OCI-LY3 (cell line): ENCODE results near the gene CREBL2.

Source experiments
- H2AFZ ChIP-seq: fragments of 200-600, 300-600 bp; shearing (Covaris generic); 2 replicates; pipeline ENCODE4 v1.6.0; 2014; ENCODE audit warnings: antibody characterized with exemption, low read depth, low read length
- H3K27ac ChIP-seq: fragments of 200-600, 300-600 bp; sonication (generic); 2 replicates; pipeline ENCODE4 v1.5.1; 2014; ENCODE audit warnings: mild to moderate bottlenecking, low read length, moderate library complexity, mixed read lengths
- H3K27me3 ChIP-seq: fragments of 200-600, 300-600 bp; sonication (generic); 2 replicates; pipeline ENCODE4 v1.6.1; 2014; ENCODE audit warnings: low read depth, low read length, mixed read lengths
- H3K36me3 ChIP-seq: fragments of 200-600, 300-600 bp; sonication (generic); replicated peaks from 2 replicates; pipeline ENCODE3; 2014; ENCODE audit warnings: low read depth, low read length, mixed read lengths
- H3K4me1 ChIP-seq: fragments of 300-600, 200-600 bp; sonication (generic); 2 replicates; pipeline ENCODE4 v1.6.1; 2014; ENCODE audit warnings: low read length, mixed read lengths
- H3K4me2 ChIP-seq: fragments of 200-600, 300-600 bp; sonication (generic); 2 replicates; pipeline ENCODE4 v1.6.1; 2014; ENCODE audit warnings: low read length, mixed read lengths
- H3K4me3 ChIP-seq: fragments of 300-600, 200-600 bp; sonication (generic); 2 replicates; pipeline ENCODE4 v1.5.1; 2014; ENCODE audit warnings: antibody characterized with exemption, mild to moderate bottlenecking, low read length, moderate library complexity
- H3K79me2 ChIP-seq: fragments of 300-600, 200-600 bp; shearing (Covaris generic); 2 replicates; pipeline ENCODE4 v1.6.1; 2014; ENCODE audit warnings: mild to moderate bottlenecking, low read length, mixed read lengths
- H3K9ac ChIP-seq: fragments of 300-600, 200-600 bp; shearing (Covaris generic); 2 replicates; pipeline ENCODE4 v1.6.0; 2014; ENCODE audit warnings: mild to moderate bottlenecking, low read length, moderate library complexity
- H3K9me3 ChIP-seq: fragments of 200-600, 300-600 bp; shearing (Covaris generic); 2 replicates; pipeline ENCODE4 v1.6.1; 2014; ENCODE audit warnings: low read length, mixed read lengths; ENCODE audit not compliant: insufficient read depth
- H4K20me1 ChIP-seq: fragments of 200-600, 300-600 bp; sonication (generic); 2 replicates; pipeline ENCODE4 v1.6.1; 2016; ENCODE audit warnings: low read length, mixed read lengths; ENCODE audit not compliant: insufficient read depth
- EZH2phosphoT487 ChIP-seq: fragments of 200-600 bp; shearing (Covaris generic); IDR thresholded peaks from 2 replicates; pipeline ENCODE4 v1.6.1; 2018; ENCODE audit warnings: antibody characterized with exemption, mixed run types, low read depth
- TF ChIP-seq, protein P1 (sequence below): fragments of 200-600, 300-600 bp; sonication (generic); IDR thresholded peaks from 2 replicates; pipeline ENCODE4 v1.5.1; 2014; ENCODE audit warnings: antibody characterized with exemption, low read length, low read depth

The CREBL2 gene

DNA sequence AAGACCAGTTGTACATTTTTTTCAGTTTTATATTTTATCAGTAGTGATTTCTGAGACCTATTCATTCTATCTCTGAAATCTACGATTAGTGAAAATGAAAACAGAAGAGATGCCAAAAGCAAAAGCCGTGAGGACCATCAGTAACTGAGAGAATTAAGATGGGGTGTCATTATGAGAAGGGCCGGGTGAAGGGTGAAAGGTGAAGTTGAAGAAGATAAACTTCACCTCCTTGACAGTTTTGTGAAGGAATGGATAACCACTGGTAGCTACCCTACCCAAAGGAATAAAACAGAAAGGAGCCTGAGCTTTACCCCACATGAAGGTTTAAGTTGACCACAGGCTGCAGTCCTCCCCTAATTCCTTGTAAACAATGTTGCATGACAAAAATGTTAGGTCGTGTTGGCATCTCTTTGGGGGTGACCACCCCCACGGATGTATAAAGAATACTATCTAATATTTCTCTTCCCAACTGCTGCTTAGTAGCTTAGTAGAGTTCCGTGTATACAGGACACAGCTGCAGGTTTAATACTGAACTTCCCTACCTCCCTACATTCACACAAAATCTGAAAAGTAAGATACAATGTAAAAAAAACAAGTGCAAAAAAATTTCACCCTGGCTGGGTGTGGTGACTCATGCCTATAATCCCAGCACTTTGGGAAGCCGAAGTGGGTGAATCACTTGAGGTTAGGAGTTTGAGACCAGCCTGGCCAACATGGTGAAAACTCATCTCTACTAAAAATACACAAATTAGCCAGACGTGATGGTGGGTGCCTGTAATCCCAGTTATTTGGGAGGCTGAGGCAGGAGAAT, 60.4 kb downstream of the CREBL2 start:
- Histone ChIP-seq H3K4me2 (no peak overlapping the region), H3K9ac (no peak overlapping the region), H3K27me3 (no peaks in the 10 kb centered on the region), H2AFZ (no peak overlapping the region), H3K36me3 (no peaks in the 10 kb centered on the region), H4K20me1 (no peaks in the 10 kb centered on the region), H3K4me1 (no peaks in the 10 kb centered on the region), H3K27ac (no peak overlapping the region), H3K79me2 (no peaks in the 10 kb centered on the region), H3K9me3 (no peaks in the 10 kb centered on the region), H3K4me3 (no peak overlapping the region)
- TF ChIP-seq, protein P1, sequence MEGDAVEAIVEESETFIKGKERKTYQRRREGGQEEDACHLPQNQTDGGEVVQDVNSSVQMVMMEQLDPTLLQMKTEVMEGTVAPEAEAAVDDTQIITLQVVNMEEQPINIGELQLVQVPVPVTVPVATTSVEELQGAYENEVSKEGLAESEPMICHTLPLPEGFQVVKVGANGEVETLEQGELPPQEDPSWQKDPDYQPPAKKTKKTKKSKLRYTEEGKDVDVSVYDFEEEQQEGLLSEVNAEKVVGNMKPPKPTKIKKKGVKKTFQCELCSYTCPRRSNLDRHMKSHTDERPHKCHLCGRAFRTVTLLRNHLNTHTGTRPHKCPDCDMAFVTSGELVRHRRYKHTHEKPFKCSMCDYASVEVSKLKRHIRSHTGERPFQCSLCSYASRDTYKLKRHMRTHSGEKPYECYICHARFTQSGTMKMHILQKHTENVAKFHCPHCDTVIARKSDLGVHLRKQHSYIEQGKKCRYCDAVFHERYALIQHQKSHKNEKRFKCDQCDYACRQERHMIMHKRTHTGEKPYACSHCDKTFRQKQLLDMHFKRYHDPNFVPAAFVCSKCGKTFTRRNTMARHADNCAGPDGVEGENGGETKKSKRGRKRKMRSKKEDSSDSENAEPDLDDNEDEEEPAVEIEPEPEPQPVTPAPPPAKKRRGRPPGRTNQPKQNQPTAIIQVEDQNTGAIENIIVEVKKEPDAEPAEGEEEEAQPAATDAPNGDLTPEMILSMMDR = no peak
- no peak for TF ChIP-seq EZH2phosphoT487

DNA sequence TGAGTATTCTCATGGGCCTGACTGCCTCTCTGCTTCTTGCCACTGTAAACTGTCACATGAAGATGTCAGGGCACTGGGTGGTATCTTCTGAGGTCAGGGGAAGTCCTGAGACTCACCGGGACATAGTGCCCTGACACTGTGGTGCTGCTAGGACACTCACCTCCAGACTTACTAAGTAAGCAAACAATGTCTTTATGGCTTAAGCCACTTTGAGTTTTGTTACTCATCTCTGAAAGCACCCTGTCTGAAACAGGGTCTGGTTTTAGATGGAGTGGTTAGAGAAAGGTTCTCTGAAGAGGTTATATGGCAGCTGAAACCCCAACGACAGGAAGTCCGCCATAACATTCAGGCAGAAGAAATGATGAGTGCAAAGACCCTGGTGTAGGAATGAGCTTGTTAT, 61.6 kb downstream of the CREBL2 start:
- Histone ChIP-seq H2AFZ (no peak overlapping the region), H4K20me1 (no peaks in the 10 kb centered on the region), H3K4me2 (no peak overlapping the region), H3K9me3 (no peaks in the 10 kb centered on the region), H3K79me2 (no peaks in the 10 kb centered on the region), H3K4me1 (no peaks in the 10 kb centered on the region), H3K36me3 (no peaks in the 10 kb centered on the region), H3K27me3 (no peaks in the 10 kb centered on the region), H3K4me3 (no peak overlapping the region), H3K27ac (no peak overlapping the region), H3K9ac (no peak overlapping the region)
- TF ChIP-seq EZH2phosphoT487 = no peak
- TF ChIP-seq, protein P1 = no peak

DNA sequence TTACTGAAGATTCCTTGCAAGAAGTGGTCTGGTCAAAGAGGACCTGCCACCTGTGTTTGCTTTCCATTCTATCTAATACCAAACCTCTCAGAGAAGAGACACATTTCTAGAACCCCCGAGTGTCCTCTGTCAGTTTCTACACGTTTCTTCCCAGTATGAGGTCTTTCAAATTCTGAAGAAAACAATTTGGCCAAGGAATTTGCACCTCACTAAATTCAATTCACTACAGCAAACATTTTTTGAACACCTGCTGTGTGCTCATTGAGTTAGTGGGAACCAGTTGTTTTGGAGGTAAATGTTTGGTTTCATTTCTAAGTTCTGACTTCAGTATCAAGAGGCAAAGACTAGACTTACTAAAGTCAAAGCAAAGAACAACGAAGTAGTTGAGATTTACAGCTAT, 64.9 kb downstream of the CREBL2 start:
- H3K27ac ChIP-seq = no peak overlapping the region
- H3K9ac ChIP-seq = no peak overlapping the region
- TF ChIP-seq EZH2phosphoT487 = no peak
- TF ChIP-seq, protein P1 = no peak
- no peaks in the 10 kb centered on the region for H3K79me2 ChIP-seq
- no peak overlapping the region for H3K4me2 ChIP-seq
- H3K9me3 ChIP-seq = no peaks in the 10 kb centered on the region
- H4K20me1 ChIP-seq = no peaks in the 10 kb centered on the region
- no peak overlapping the region for H2AFZ ChIP-seq
- H3K36me3 ChIP-seq = no peaks in the 10 kb centered on the region
- no peak overlapping the region for H3K4me3 ChIP-seq
- no peaks in the 10 kb centered on the region for H3K4me1 ChIP-seq
- no peaks in the 10 kb centered on the region for H3K27me3 ChIP-seq

DNA sequence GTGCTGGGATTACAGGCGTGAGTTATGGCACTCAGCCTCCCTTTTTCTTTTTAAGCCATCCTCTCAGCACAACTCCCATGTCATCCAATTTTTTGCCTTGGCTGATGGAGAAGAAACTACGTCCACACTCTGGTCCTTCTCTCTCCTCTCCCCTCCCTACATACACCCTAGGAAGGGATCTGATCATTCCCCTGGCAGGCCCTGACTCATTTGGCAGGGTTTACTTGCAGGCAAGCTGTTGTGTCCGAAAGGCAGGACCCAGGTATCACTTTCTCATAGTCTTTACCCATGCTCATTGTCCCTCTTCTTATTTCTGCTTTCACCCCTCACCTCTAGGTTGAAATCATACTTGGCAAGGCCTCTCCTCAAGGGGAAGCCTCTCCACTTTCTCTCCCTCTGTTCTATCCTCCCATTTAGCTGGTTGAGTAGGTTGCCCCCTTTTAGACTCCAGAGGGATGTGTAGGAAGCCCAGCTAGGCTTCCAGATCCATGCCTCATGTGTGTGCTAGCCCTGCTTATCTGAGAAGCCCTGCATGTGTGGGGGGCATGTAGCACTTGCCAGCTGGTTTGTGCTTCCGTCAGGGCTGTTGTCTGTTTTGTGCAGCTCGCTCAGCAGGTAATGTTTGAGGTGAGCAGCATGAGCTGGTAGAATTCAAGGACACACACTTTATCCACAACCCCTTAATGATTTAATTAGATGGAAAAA, 69.5 kb downstream of the CREBL2 start:
- no peak overlapping the region for H3K9ac ChIP-seq
- H3K4me1 ChIP-seq = no peaks in the 10 kb centered on the region
- no peaks in the 10 kb centered on the region for H4K20me1 ChIP-seq
- TF ChIP-seq, protein P1 = no peak
- no peak for TF ChIP-seq EZH2phosphoT487
- H3K4me2 ChIP-seq = no peak overlapping the region
- H3K27ac ChIP-seq = no peak overlapping the region
- no peak overlapping the region for H2AFZ ChIP-seq
- H3K9me3 ChIP-seq = no peaks in the 10 kb centered on the region
- H3K79me2 ChIP-seq = no peaks in the 10 kb centered on the region
- no peak overlapping the region for H3K4me3 ChIP-seq
- no peaks in the 10 kb centered on the region for H3K36me3 ChIP-seq
- H3K27me3 ChIP-seq = no peaks in the 10 kb centered on the region
